ENCODE results near the gene MTNR1A.

The MTNR1A gene

DNA sequence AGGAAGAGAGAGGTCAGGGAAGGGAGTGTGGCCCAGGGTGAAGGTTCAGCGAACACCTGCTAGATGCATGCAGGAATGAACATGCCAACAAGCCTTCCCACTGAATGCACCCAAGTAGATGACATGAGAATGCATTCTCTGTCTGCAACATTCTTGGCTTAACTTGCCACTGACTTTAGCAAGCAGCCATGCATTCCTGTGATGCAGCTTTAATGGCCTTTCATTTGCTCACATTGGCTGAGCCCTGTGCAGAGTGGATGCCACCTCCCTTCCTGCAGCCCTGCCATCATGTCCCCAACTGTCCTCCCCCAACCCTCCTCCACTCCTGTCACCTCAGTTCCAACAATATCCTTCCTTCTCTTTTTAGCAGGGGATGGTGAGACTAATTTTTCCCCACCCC, 25.3 kb upstream of the MTNR1A start:
- H2AFZ ChIP-seq (ENCODE audit: low read depth, low read length): no peak overlapping the region
- H3K79me2 ChIP-seq (ENCODE audit: low read length): no peaks in the 10 kb centered on the region
- no peaks in the 10 kb centered on the region for H3K27me3 ChIP-seq (ENCODE audit: low read depth, low read length)
- H3K36me3 ChIP-seq (replicated peaks; ENCODE audit: low read depth, low read length): no peaks in the 10 kb centered on the region
- TF ChIP-seq EZH2phosphoT487 (IDR thresholded peaks at IDR 0.05; ENCODE audit: low read depth): no peak
- TF ChIP-seq, protein P1, sequence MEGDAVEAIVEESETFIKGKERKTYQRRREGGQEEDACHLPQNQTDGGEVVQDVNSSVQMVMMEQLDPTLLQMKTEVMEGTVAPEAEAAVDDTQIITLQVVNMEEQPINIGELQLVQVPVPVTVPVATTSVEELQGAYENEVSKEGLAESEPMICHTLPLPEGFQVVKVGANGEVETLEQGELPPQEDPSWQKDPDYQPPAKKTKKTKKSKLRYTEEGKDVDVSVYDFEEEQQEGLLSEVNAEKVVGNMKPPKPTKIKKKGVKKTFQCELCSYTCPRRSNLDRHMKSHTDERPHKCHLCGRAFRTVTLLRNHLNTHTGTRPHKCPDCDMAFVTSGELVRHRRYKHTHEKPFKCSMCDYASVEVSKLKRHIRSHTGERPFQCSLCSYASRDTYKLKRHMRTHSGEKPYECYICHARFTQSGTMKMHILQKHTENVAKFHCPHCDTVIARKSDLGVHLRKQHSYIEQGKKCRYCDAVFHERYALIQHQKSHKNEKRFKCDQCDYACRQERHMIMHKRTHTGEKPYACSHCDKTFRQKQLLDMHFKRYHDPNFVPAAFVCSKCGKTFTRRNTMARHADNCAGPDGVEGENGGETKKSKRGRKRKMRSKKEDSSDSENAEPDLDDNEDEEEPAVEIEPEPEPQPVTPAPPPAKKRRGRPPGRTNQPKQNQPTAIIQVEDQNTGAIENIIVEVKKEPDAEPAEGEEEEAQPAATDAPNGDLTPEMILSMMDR (IDR thresholded peaks at IDR 0.05; ENCODE audit: low read depth, low read length): no peak
- no peak overlapping the region for H3K9ac ChIP-seq (ENCODE audit: low read length)
- no peak overlapping the region for H3K4me2 ChIP-seq (ENCODE audit: low read length)
- no peak overlapping the region for H3K4me3 ChIP-seq (ENCODE audit: low read length)
- H3K4me1 ChIP-seq (ENCODE audit: low read length): no peaks in the 10 kb centered on the region
- no peaks in the 10 kb centered on the region for H4K20me1 ChIP-seq (ENCODE audit: insufficient read depth, low read length)
- H3K27ac ChIP-seq (ENCODE audit: low read length): no peak overlapping the region
- H3K9me3 ChIP-seq (ENCODE audit: insufficient read depth, low read length): no peaks in the 10 kb centered on the region

DNA sequence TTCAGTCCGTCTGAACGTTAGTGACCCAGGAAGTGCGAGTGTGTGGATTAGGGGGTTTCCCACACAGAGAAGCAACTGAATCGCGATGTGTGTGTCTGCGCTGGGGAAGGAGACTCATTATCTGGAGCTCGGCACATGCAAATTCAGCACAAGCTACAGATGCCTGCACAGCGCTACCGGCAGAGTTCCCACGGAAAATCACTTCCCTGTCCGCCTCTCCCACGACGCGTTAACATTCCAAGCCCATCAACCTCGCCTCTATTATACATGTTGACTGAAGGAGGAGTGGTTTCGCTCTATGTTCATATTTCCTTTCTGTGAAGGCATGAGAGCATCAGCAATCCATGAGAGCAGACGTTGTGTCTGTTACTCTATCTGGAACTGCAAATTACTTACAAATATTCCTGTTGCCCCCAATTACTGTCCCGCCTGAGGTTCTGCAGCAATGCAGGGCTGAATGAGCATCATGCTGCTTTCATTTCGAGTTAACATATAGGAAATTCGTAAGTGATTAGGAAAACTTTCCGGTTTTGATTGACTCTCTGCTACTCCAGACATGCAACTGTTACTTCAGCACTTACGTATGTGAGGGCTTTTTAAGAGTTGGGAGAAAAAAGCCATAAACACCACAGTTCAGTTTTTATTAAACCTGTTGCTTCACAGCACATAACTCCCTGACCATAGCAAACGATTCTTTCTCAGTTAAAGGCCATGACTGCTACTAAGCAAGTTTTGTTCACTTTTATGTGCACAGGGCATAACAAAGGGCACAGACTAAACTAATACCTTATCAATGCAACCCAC, 15.0 kb upstream of the MTNR1A start:
- Histone ChIP-seq H3K9me3 (ENCODE audit: insufficient read depth, low read length) (no peaks in the 10 kb centered on the region), H3K27ac (ENCODE audit: low read length) (no peak overlapping the region), H3K9ac (ENCODE audit: low read length) (no peak overlapping the region), H3K4me3 (ENCODE audit: low read length) (no peak overlapping the region), H3K36me3 (replicated peaks; ENCODE audit: low read depth, low read length) (no peaks in the 10 kb centered on the region), H3K79me2 (ENCODE audit: low read length) (no peaks in the 10 kb centered on the region), H2AFZ (ENCODE audit: low read depth, low read length) (no peak overlapping the region), H3K27me3 (ENCODE audit: low read depth, low read length) (no peaks in the 10 kb centered on the region), H4K20me1 (ENCODE audit: insufficient read depth, low read length) (no peaks in the 10 kb centered on the region), H3K4me1 (ENCODE audit: low read length) (no peaks in the 10 kb centered on the region), H3K4me2 (ENCODE audit: low read length) (no peak overlapping the region)
- no peak for TF ChIP-seq EZH2phosphoT487 (IDR thresholded peaks at IDR 0.05; ENCODE audit: low read depth)
- TF ChIP-seq, protein P1 (IDR thresholded peaks at IDR 0.05; ENCODE audit: low read depth, low read length): no peak

DNA sequence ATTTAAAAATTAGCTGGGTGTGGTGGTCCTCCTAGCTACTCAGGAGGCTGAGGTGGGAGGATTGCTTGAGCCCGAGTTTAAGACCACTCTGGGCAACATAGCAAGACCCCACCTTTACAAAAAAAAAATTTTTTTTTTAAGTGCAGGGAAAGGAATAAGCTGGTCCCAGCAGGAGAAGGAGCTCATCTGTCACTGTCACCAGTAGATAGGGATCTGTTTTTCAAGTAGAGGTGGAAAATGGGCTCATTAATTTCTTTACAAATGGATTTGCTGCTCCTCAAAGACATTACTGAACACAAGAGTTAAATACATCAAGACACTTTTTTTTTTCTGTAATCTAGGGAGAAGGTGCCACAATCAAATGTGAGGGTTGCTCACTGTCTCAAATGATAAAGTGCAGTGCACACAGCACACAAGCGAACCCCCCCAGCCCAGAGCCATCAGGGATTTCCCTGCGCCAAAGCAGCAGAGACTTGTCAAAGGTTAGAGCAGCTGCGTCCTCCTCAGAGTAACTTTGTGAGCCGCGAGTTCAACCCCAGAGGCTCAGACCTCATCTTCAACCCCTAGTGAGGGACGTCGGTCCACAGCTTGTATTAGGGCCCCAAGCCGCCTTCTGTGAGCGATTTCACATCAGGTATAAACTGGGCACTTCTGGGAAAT, 14.3 kb upstream of the MTNR1A start:
- Histone ChIP-seq H3K9me3 (ENCODE audit: insufficient read depth, low read length) (no peaks in the 10 kb centered on the region), H3K27me3 (ENCODE audit: low read depth, low read length) (no peaks in the 10 kb centered on the region), H2AFZ (ENCODE audit: low read depth, low read length) (no peak overlapping the region), H3K27ac (ENCODE audit: low read length) (no peak overlapping the region), H3K36me3 (replicated peaks; ENCODE audit: low read depth, low read length) (no peaks in the 10 kb centered on the region), H3K4me1 (ENCODE audit: low read length) (no peaks in the 10 kb centered on the region), H3K4me3 (ENCODE audit: low read length) (no peak overlapping the region), H4K20me1 (ENCODE audit: insufficient read depth, low read length) (no peaks in the 10 kb centered on the region), H3K79me2 (ENCODE audit: low read length) (no peaks in the 10 kb centered on the region), H3K4me2 (ENCODE audit: low read length) (no peak overlapping the region), H3K9ac (ENCODE audit: low read length) (no peak overlapping the region)
- no peak for TF ChIP-seq EZH2phosphoT487 (IDR thresholded peaks at IDR 0.05; ENCODE audit: low read depth)
- TF ChIP-seq, protein P1 (IDR thresholded peaks at IDR 0.05; ENCODE audit: low read depth, low read length): no peak

DNA sequence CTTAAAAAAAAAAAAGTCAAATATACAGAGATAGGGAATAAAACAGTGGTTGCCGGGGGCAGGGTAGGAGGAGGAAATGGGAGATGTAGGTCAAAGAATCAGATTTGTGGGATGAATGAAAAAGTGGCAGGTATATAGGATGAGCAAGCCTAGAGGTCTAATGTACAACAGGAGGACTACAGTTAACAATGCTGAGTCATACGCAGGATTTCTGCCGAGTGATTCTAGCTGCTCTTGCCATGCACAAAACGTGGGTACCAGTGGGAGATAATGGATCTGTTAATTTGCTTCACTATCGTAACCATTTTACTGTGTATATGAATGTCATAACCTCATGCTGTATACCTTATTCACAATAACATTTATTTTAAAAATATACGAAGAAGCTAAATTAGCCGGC, 10.7 kb upstream of the MTNR1A start:
- no peaks in the 10 kb centered on the region for H3K9me3 ChIP-seq (ENCODE audit: insufficient read depth, low read length)
- no peaks in the 10 kb centered on the region for H3K79me2 ChIP-seq (ENCODE audit: low read length)
- no peaks in the 10 kb centered on the region for H3K36me3 ChIP-seq (replicated peaks; ENCODE audit: low read depth, low read length)
- no peak overlapping the region for H2AFZ ChIP-seq (ENCODE audit: low read depth, low read length)
- no peak for TF ChIP-seq EZH2phosphoT487 (IDR thresholded peaks at IDR 0.05; ENCODE audit: low read depth)
- TF ChIP-seq, protein P1 (IDR thresholded peaks at IDR 0.05; ENCODE audit: low read depth, low read length): no peak
- H3K4me1 ChIP-seq (ENCODE audit: low read length): no peaks in the 10 kb centered on the region
- H3K4me3 ChIP-seq (ENCODE audit: low read length): no peak overlapping the region
- no peak overlapping the region for H3K4me2 ChIP-seq (ENCODE audit: low read length)
- H3K27ac ChIP-seq (ENCODE audit: low read length): no peak overlapping the region
- H3K27me3 ChIP-seq (ENCODE audit: low read depth, low read length): no peaks in the 10 kb centered on the region
- no peak overlapping the region for H3K9ac ChIP-seq (ENCODE audit: low read length)
- H4K20me1 ChIP-seq (ENCODE audit: insufficient read depth, low read length): no peaks in the 10 kb centered on the region

All from OCI-LY3 (cell line).